GM12878 (cell line): Measurements from ENCODE around the gene BSN.

Experiments
- CHD2 ChIP-seq: IDR thresholded peaks from 2 replicates; pipeline ENCODE4 v1.6.1; 2011; ENCODE audit warnings: low read depth, low read length, improper control_type of control experiment, borderline replicate concordance
- FOXM1 ChIP-seq: IDR thresholded peaks from 2 replicates; pipeline ENCODE4 v1.6.1; 2012; ENCODE audit warnings: low read depth, mild to moderate bottlenecking, inconsistent platforms, low read length, moderate library complexity
- POLR2A ChIP-seq: IDR thresholded peaks from 2 replicates; pipeline ENCODE4 v1.6.1; 2011; ENCODE audit warnings: low read depth, mild to moderate bottlenecking, low read length

DNA sequence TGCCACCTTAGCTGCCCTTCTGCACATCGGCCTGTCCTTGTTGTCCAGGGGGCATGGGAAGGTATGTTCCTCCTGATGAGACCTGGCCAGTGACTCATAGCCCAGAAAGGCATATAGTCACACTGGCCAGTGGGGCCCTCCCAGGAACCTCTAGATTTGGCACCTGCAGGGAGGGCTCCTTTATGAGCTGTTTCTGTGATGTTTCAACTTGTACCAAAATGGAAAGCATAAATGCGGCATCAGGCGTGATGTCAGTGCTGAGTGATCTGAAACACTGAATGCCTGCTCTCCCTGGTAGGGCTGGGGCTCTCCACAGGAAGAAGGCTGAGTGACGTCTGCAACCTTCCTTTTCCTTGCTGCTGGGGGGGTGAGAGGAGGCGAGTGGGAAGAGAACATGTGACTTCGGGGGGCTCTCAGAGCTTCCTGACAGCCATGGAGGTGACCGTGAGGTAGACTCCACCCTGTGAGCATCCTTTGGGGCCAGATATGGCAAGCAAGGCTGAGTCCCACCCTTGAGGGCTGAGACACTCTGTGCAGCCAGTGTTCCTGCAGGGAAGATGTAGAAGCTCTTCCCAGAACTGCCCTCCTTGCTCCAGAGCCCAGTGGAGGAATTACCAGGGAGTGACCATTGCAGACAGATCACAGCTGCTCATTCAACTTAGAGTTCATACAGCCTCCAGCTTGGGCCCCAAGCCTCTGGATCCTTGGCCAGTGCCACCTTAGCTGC, 82.8 kb downstream of the BSN start:
- TF ChIP-seq POLR2A, result no peak
- TF ChIP-seq CHD2, result no peak
- no peak for TF ChIP-seq FOXM1
